GM18858 (cell line): ENCODE results near the gene DEGS2.

Source experiments
- ATAC-seq: cut with Tn5 transposase; IDR thresholded peaks from one replicate; pipeline ENCODE4 v1.9.1; 2021; ENCODE audit not compliant: unreplicated experiment

Gene DEGS2

GRCh38 chr14:100096656-100097055 lies 62.8 kb downstream of the DEGS2 start:
- ATAC-seq = no peak
